Hindlimb muscle (tissue), 1 donor: ENCODE data around the gene BAIAP3. TPM values are rescaled to one million over a fixed set of nuclear protein-coding genes. Genes with fewer than 3 reads are reported as not detected.
"Not testable (repeated sequence)": the region's sequence is repeated elsewhere in the genome, so short reads cannot be mapped to it uniquely, and the experiment has no call there.

Experiments
- DNase-seq: peaks from one replicate; pipeline ENCODE4 v3.0.0-alpha.2; 2013
- polyA plus RNA-seq: library from polyadenylated mRNA; unstranded; fragments of 120-200 nt; gene quantifications from one replicate; pipeline ENCODE4 v1.2.1, GENCODE V29; 2013; ENCODE audit not compliant: insufficient read length

Gene BAIAP3
- polyA plus RNA-seq, 1 donor: 0.72 TPM

DNA sequence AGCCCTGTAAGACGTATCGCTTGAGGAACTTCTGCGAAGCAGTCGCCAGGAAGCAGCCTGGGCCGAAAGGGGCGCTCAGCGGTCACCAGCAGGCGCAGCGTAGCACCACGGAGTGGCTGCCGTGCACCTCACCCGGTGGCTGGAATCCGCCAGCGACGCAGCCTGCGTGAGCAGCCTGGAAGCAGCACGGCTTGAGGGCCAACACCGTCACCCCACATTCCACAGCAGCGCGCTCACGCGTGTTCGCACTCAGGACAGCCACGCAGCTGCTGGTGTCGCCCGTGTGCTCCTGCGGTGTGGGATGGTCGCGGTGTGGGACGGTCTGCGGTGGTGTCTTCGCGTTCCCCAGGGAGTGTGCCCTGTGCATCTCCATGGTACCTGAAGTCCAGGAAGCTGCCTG, 14.4 kb upstream of the BAIAP3 start:
- DNase-seq: no peak

- DNase-seq: no peak
Observed at GRCh38 chr16:1320097-1320496, 13.3 kb upstream of the BAIAP3 start.

- DNase-seq: no peak
Observed at GRCh38 chr16:1320658-1321240, 12.7 kb upstream of the BAIAP3 start.

DNA sequence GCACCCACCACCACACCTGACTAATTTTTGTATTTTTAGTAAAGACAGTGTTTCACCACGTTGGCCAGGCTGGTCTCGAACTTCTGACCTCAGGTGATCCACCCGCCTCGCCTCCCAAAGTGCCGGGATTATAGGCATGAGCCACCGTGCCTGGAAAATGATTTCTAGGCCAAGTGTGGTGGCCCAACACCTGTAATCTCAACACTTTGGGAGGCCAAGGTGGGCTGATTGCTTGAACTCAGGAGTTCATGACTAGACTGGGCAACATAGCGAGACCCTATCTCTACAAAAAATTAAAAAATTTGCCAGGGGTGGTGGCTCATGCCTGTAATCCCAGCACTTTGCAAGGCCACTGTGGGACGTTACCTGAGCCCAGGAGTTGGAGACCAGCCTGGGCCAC, 11.0 kb upstream of the BAIAP3 start:
- DNase-seq: no peak

- no peak for DNase-seq
Observed at GRCh38 chr16:1323296-1324239, 9.9 kb upstream of the BAIAP3 start.

- no peak for DNase-seq
Observed at GRCh38 chr16:1324286-1324826, 9.1 kb upstream of the BAIAP3 start.

GRCh38 chr16:1325261-1325660, 8.2 kb upstream of the BAIAP3 start:
- DNase-seq: no peak

GRCh38 chr16:1325673-1326371, 7.6 kb upstream of the BAIAP3 start:
- no peak for DNase-seq

DNA sequence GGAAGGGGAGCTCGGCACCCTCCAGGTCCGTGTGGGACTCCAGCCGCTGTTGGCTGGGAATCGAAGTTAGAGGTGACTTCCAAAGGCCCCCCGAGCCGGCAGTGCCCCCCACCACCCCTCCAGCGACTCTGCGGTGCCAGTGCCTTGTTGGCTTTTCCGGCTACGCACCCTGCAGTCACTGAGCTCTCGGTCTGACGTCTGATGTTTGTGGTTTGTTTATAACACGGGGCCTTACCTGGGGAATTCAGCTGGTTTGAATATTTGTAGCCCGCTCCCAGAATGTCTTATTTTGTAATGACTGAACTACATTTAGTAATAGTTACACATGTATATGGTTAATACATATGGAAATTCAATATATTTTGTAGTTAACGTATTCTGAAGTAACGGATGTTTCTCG, 7.1 kb upstream of the BAIAP3 start:
- no peak for DNase-seq

GRCh38 chr16:1326946-1327618, 6.4 kb upstream of the BAIAP3 start:
- no peak for DNase-seq

- no peak for DNase-seq
Observed at GRCh38 chr16:1327619-1327947, 5.9 kb upstream of the BAIAP3 start.

GRCh38 chr16:1328136-1328535, 5.3 kb upstream of the BAIAP3 start:
- DNase-seq: not testable (repeated sequence)

DNA sequence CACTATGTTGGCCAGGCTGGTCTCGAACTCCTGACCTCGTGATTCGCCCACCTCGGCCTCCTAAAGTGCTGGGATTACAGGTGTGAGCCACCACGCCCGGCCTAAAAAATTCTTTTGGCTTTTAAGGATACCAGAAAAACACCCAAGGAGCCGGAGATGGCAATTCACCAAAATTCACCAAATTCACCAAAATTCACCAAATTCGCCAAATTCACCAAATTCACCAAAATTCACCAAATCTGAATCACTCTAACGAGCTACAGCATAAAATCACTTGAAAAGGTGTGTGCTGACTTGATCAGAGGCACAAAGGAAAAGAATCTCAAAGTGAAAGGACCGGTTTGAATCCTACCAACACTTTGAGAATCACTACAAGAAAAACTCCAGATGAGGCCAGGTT, 4.5 kb upstream of the BAIAP3 start:
- DNase-seq: not testable (repeated sequence)

DNA sequence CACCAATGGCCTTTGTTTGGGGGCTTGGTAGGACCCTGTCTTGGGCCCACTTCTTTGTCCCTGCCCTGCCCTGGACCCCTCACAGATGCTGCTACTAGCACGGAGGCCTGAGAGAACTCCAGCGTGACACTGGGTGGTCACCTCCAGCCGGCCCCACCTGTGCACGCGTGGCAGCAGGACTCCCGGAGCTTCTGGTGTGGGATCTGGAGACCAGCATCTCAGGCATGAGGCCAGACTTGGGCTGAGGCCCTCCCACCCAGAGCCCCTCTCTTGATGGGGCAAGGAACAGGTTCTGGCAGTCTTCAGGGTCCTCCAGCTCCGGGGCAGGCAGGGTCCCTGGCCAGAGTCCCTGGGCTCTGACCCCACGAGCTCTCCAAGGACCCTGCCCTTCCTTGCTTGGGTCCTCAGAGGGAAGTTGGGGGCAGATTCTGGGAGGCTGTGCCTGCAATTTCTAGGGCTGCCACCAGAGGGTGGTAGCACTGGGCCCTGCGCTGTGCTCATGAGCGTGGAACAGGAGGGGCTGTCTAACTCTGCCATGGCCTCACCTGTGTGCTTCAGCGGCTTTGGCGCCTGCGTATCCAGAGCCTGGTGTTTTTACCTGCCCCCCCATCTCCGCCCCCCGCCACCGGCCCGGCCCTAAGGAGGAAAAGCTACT, 3.1 kb upstream of the BAIAP3 start:
- no peak for DNase-seq

- DNase-seq: no peak
Observed at GRCh38 chr16:1330931-1331711, 2.3 kb upstream of the BAIAP3 start.

DNA sequence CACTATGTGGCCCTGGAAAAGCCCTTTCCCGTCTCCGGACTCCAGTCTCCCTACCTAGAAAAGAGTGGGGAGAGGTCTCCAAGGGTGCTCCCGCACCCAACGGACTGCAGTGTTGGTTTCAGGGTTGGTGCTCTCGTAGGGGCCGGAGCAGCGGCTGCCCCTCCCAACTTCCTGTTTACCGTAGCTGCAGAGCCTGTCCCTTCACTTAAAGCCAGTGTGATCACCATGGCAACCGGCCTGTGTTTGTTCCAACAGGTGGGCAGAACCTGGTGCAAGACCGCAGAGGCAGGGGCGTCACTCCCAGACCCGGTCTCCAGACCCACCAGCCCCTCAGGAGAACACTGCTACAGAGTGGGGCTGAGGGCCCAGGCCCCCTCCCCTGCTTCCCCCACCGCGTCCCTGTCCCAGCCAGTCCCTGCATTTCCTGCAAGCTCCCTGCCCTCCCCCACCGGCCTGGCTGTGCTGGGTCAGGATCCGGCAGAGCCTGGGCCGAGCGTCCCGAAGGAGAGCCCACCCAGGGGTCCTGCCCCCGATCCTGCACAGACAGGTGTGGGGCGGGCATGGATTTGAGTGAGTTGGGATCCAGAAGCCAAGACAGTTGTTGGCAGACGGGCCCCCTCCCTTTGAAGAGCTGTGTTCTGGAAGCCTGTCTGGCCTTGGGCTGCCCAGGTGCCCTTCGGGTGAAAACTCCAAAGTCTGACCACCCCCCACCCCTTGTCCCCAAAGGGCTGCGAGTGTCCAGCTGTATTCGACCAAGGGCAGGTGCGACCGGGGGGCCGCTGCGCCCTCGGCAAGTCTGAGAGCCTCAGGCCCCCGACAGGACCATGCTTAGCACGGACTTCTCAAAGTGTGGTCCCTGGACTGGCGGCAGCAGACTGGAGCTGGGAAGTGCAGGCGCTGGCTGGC, 1.5 kb upstream of the BAIAP3 start:
- peak; percentile 37 for DNase-seq

GRCh38 chr16:1332618-1333148, 762 bp upstream of the BAIAP3 start:
- no peak for DNase-seq

DNA sequence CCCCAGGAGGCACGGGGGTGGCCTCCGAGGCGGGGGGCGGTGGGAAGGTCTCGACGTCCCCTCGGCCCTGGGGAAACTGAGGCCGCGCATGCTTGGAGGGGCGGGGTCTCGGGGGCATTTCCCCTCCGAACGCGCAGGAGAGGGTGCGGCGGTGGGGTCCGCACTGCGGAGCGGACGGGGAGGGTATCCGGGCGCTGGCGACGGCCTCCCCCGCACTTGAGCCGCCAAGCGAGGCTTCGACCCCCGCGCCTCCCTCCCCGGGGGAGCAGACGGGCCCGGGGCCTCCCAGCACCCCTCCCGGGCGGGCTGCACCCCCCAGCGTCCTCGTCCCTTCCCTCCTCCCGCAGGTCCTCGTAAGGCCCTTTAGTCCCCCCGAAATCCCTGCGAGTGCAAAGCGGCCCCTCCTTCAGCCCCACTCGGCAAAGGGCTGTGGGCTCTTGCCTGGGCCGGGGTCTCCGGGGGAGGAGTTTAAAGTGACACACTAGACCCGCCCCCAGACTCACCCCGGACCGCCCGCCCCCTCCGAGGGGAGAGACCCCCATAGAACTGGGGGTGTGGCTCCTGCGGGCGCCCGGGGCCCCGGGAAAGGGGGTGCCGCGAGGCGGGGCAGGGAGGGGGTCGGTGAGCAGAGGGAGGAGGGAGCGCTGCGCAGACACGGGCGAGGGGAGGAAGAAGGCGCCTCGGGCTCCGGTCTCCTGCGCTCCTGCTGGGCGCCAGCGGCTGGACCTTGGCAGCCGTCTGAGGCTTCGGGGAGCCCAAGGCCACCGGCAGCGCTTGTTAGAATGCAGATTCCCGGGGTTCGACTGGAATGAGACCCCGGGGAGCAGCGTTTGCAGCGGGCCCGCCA, 632 bp downstream of the BAIAP3 start:
- DNase-seq: no peak

GRCh38 chr16:1334739-1335138, 1.3 kb downstream of the BAIAP3 start:
- no peak for DNase-seq
